Activated CD4-positive, alpha-beta T cell treated with anti-CD3 and anti-CD28 coated beads for 36 hours (primary cell): Measurements from ENCODE around the gene ST14. TPM values are rescaled to one million over a fixed set of nuclear protein-coding genes. Genes with fewer than 3 reads are reported as not detected.
"Not testable (repeated sequence)": the region's sequence is repeated elsewhere in the genome, so short reads cannot be mapped to it uniquely, and the experiment has no call there.

Experiments
- ATAC-seq: fragments of 200-7000 bp; cut with Tn5 transposase; one replicate; pipeline ENCODE4 v1.10.0; 2021; ENCODE audit warnings: mild to moderate bottlenecking, moderate library complexity
- CTCF ChIA-PET: fragments of 350-600 bp; sonication (Branson Sonifier 250); formaldehyde crosslinking; loops from one replicate; lab custom pipeline; 2021; ENCODE audit warnings: antibody characterized with exemption; lab: Charles Lee
- POLR2A ChIA-PET: fragments of 350-600 bp; sonication (Branson Sonifier 250); formaldehyde crosslinking; loops from one replicate; lab custom pipeline; 2021; ENCODE audit warnings: antibody characterized with exemption, inconsistent platforms; lab: Charles Lee
- DNase-seq: peaks from one replicate; pipeline ENCODE4 v3.0.0-alpha.2; 2020
- H3K27ac Mint-ChIP-seq: one replicate; pipeline ENCODE4 v1.8.0; 2021; ENCODE audit warnings: mixed read lengths
- H3K27me3 Mint-ChIP-seq: one replicate; pipeline ENCODE4 v1.8.0; 2021; ENCODE audit warnings: mixed read lengths
- H3K36me3 Mint-ChIP-seq: one replicate; pipeline ENCODE4 v1.8.0; 2021; ENCODE audit warnings: low read depth, mixed read lengths
- H3K4me1 Mint-ChIP-seq: one replicate; pipeline ENCODE4 v1.8.0; 2021; ENCODE audit warnings: mixed read lengths
- H3K4me3 Mint-ChIP-seq: one replicate; pipeline ENCODE4 v1.8.0; 2021; ENCODE audit warnings: mild to moderate bottlenecking, moderate library complexity, mixed read lengths
- H3K9me3 Mint-ChIP-seq: one replicate; pipeline ENCODE4 v1.8.0; 2021; ENCODE audit warnings: low read depth, mixed read lengths
- intact Hi-C, 2 experiments: fragments of 100-400 bp; cut with DNase I in 1 of 2; cut with micrococcal nuclease in 1 of 2; formaldehyde crosslinking; loops; one replicate each; pipeline versions ENCODE4 v1.14.2 to v1.15.1; 2022 to 2024; cut with DNase I, micrococcal nuclease
- total RNA-seq, 2 experiments: library from RNA; stranded (reverse); gene quantifications; one replicate each; pipeline ENCODE4 v1.2.3, GENCODE V29; 2021

ST14 gene
- total RNA-seq, 2 experiments from 2014 or later, result not detected

DNA sequence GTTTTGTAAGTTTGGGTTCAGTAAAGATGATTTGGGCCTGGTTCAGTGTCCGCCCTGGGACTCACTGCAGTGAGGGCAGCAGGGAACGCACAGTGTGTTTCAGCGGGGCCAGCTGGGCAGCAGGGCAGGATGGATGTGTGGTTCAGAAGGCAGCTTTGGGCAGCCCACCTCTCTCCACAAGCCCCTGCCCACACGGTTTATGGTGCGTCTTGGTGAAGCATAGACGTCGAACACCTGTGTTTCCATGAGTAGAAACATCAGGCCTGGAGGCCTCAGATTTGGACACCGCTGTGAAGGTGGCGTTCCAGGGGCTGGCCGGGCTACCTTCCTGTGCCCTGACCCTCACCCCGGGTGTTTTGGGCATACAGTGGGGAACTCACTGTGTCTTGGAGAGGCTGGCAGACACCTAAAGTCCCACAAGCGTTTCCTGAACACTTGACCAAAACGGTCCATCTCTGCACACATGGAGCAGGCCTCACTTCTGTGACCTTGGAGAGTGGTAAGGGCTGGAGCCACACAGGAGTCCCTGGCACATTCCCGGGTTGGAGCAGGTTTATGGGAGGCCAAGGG lies 59.0 kb downstream of the ST14 start:
- Mint-ChIP-seq H3K4me3 (no peak overlapping the region), H3K27ac (no peak overlapping the region), H3K27me3 (peaks cover 2% of the 10 kb centered on the region), H3K9me3 (no peaks in the 10 kb centered on the region), H3K36me3 (no peaks in the 10 kb centered on the region), H3K4me1 (peaks cover 4% of the 10 kb centered on the region)
- DNase-seq (no peak), ATAC-seq (no peak)
- ChIA-PET POLR2A (no interaction called here), CTCF (no interaction called here)
- intact Hi-C loops, result no loop called here

DNA sequence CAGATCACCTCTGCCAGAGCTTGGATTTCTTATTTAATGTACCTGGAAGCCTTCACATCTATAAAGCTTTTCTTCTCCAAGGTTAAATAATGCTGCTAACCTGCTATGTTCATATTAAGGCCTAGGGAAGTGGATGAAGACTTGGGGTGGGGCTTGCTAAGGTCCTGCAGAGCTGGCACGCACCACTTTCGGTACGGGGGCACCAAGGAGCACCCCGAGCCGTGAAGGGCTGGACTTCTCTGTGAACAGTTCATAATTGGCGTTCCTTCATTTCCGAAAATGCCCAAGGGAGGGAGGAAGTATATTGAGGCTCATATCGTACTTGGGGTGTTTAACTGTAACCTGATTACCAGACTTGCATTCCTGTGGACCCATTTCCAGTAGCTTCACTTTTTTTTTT lies 59.6 kb downstream of the ST14 start:
- no peak for DNase-seq
- Mint-ChIP-seq H3K27me3 (peaks cover 2% of the 10 kb centered on the region), H3K9me3 (no peaks in the 10 kb centered on the region), H3K4me1 (peaks cover 4% of the 10 kb centered on the region), H3K4me3 (no peak overlapping the region), H3K27ac (no peak overlapping the region), H3K36me3 (no peaks in the 10 kb centered on the region)
- POLR2A ChIA-PET, result no interaction called here
- no peak for ATAC-seq
- intact Hi-C loops, result no loop called here
- CTCF ChIA-PET, result no interaction called here

DNA sequence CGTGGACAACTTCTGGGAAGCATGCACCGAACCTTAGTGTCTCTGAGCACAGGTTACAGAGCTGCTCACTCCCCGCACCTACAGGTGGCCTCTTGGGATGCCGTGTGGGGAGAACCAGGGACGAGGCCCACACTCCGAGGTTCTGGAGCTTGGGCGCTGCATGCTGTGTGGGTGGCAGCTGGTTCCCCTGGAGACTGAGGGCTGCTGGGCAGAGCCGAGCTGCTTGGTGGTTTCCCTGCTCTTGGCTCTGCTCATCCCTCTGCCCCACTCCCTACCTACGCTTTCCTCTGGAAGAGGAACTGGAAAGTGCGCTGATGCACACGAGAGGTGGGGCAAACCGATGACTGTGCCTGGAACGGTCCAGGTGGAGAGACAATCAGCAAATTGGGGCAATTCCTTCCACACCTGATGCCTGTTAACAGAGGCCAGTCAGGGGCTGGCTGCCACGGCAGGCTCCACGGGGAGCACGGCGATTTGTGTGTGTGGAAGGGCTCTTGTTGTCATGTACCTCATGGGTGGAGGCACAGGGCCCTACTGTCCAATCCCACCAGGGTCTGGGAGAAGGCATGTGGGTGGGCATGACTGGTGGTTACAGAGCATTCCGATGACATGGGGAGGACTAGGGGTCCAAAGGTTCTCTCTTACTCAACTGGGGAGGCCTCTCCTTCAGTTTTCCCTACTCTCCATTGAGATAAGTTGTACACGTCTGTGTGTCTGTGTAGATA lies 60.9 kb downstream of the ST14 start:
- no peak for DNase-seq
- no peaks in the 10 kb centered on the region for H3K27me3 Mint-ChIP-seq
- CTCF ChIA-PET, result no interaction called here
- no peaks in the 10 kb centered on the region for H3K9me3 Mint-ChIP-seq
- H3K27ac Mint-ChIP-seq, result no peak overlapping the region
- intact Hi-C loops, result no loop called here
- no peak overlapping the region for H3K4me3 Mint-ChIP-seq
- POLR2A ChIA-PET, result interaction anchor here (0.6 kb wide), 1 partner anchor 178 kb away, joined by 5 read pairs; no protein-coding TSS in a partner anchor
- ATAC-seq, result no peak
- peaks cover 2% of the 10 kb centered on the region for H3K36me3 Mint-ChIP-seq
- H3K4me1 Mint-ChIP-seq, result peaks cover 4% of the 10 kb centered on the region

DNA sequence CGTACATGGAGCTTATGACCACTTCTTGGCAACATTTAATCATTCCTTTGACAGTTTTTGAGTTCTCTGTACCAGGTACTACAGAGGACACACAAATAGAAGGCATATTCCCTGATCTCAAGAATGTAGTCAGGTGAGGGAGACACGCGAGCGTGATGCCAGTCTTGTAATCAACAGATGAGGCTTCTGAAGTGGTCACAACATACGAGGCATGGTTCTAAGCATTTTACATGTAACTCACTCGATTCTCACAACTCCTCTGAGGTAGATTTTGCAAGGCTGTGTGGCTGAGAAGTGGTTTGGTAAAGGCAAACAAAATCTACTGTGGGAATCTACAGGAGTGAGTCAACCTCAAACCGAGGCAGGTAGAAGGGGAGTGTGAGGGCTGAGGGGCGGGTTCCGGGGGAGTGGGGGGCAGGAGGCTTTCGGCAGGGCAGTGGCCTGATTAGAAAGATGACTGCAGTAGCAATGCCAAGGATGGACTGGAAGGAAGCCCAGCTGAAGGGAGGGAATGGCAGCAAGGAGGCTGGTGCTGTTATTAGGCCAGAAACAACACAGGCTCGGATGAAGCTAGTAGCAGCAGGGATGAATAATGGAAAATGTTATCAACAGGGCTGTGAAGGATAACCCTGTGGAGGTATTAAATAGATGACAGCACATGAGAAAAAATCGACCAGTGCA lies 63.8 kb downstream of the ST14 start:
- Mint-ChIP-seq H3K4me3 (no peak overlapping the region), H3K9me3 (no peaks in the 10 kb centered on the region), H3K4me1 (peaks cover 4% of the 10 kb centered on the region), H3K36me3 (peaks cover 2% of the 10 kb centered on the region), H3K27me3 (no peaks in the 10 kb centered on the region), H3K27ac (no peak overlapping the region)
- ChIA-PET POLR2A (no interaction called here), CTCF (no interaction called here)
- intact Hi-C loops, result no loop called here
- DNase-seq, result no peak
- ATAC-seq, result no peak

DNA sequence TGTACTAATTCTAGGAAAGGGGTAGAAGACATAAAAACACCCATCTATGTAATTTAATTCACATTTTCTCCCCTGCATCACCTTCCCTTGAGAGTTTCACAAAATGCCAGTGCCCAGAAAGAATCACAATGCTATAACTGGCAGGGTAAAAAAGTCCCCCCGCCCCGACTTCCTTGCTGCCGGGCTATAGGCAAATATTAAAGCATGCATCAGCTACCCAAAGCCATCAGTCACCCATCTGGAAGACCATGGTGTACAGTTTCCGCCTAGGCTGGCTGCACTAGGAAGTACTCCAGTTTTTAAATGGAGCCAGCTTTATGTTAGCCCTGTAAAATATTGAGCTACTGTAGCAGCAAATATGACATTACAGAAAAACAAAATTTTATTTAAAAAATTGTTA lies 67.8 kb downstream of the ST14 start:
- H3K4me3 Mint-ChIP-seq, result no peak overlapping the region

DNA sequence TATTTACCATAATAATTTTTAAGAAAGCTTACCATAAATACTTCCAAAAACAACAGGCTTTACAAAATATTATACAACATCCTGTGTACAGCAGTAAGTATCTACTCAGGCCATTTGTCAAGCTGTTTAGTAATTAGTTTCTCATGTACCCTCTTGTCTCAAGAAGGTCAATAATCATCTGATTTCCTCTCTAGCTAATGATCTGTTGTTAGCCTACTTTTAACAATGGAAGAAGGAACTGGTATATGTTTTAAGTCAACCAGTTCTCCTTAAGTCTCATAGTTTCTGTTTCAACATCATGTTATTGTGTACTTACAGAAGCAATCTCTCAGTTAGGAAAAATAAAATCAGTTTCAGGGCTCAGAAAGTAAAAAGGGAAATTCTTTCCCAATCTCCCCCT lies 73.9 kb downstream of the ST14 start:
- POLR2A ChIA-PET, H3K27me3 Mint-ChIP-seq, H3K4me3 Mint-ChIP-seq, H3K27ac Mint-ChIP-seq, H3K9me3 Mint-ChIP-seq, CTCF ChIA-PET, DNase-seq, intact Hi-C loops, ATAC-seq, H3K4me1 Mint-ChIP-seq: not testable (repeated sequence)
- H3K36me3 Mint-ChIP-seq, result peaks cover 12% of the 10 kb centered on the region

More for the DNA sequence above, 67.8 kb downstream of the ST14 start:
- intact Hi-C loops, result no loop called here
- no peaks in the 10 kb centered on the region for H3K27me3 Mint-ChIP-seq
- ATAC-seq (no peak), DNase-seq (no peak)
- POLR2A ChIA-PET, result no interaction called here
- H3K36me3 Mint-ChIP-seq, result peaks cover 7% of the 10 kb centered on the region
- H3K4me1 Mint-ChIP-seq, result peaks cover 4% of the 10 kb centered on the region
- CTCF ChIA-PET, result no interaction called here
- no peak overlapping the region for H3K27ac Mint-ChIP-seq
- H3K9me3 Mint-ChIP-seq, result no peaks in the 10 kb centered on the region

DNA sequence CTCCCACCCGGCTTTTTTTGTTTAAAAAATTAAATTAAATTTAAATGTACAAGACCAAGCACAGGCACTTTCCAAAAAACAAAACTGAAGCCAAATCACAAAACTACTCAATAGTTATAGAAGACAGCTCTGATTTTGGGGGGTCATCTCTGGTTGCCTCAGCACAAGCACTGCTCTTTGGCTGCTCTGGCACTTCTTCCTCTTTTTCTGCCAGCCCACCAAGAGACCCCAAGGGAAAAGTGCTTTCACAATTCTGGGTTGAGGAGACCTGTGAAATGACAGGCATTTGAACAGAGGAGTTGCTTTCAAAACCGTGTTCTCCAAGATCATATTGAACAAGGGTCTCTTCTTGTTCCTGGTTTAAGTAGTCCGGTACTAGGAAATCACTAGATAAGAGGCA lies 74.3 kb downstream of the ST14 start:
- ATAC-seq, H3K9me3 Mint-ChIP-seq, intact Hi-C loops, POLR2A ChIA-PET, H3K4me3 Mint-ChIP-seq, DNase-seq, H3K4me1 Mint-ChIP-seq, H3K27me3 Mint-ChIP-seq, H3K27ac Mint-ChIP-seq: not testable (repeated sequence)
- H3K36me3 Mint-ChIP-seq, result peaks cover 13% of the 10 kb centered on the region
- CTCF ChIA-PET, result interaction anchor here (0.6 kb wide), 1 partner anchor 21 kb away, joined by 3 read pairs; no protein-coding TSS in a partner anchor

DNA sequence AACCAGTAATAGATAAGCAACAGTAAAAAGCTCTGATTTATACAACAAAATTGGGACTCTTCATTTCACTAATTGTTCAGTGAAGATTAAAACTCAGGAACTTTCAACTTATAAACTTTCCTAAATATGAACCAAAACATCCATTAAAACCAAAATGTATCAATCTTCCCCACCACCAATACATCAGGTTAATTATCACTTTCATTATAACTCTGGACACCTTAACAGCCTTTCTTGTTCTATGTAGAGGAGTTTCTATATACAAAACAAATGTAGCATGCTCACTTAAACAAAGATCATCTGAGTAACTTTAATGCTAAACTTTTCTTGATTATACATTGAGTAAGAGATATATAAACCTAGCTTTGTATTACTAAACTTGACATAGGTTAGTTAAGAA lies 74.7 kb downstream of the ST14 start:
- no peak for DNase-seq
- Mint-ChIP-seq H3K4me3 (no peak overlapping the region), H3K4me1 (no peaks in the 10 kb centered on the region), H3K9me3 (no peaks in the 10 kb centered on the region), H3K36me3 (peaks cover 16% of the 10 kb centered on the region), H3K27me3 (no peaks in the 10 kb centered on the region), H3K27ac (no peak overlapping the region)
- no peak for ATAC-seq
- ChIA-PET CTCF (interaction anchor here (0.6 kb wide), 1 partner anchor 22 kb away, joined by 3 read pairs; no protein-coding TSS in a partner anchor), POLR2A (no interaction called here)
- intact Hi-C loops, result no loop called here

DNA sequence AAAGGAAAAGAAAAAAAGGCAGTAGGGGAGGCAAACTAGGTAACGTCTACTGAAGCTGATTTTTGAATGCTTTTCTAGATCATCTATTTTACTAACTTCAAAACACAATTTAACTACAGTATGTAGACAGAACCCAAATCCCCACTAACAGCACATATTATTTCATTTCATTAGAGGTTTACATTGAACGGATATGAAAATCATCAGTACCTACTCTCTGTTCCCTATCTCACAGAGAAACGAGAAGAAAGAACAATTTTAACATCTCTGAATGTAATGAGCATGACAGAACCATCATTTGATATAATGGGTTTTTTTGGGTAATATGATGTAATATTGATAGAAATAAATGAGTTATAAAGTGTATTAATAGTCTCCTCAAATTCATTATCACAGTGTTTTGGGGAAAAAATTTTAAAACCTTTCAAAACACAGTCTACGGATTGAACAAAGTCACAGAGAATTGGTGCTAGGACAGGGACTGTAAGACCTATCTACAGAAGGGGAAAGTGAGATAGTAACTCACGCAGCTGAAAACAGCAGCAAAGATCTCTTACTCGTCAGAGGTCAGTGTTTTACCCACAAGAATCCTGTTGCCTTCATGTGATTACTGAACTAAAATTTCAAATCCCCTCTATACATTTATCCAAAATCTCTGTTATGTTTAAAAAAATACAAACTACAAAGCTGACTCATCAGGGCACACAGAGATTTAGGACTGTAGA lies 77.9 kb downstream of the ST14 start:
- intact Hi-C loops, result no loop called here
- Mint-ChIP-seq H3K9me3 (no peaks in the 10 kb centered on the region), H3K4me3 (no peak overlapping the region), H3K27me3 (no peaks in the 10 kb centered on the region), H3K36me3 (peaks cover 11% of the 10 kb centered on the region), H3K4me1 (no peaks in the 10 kb centered on the region), H3K27ac (no peak overlapping the region)
- POLR2A ChIA-PET, result no interaction called here
- no peak for ATAC-seq
- no peak for DNase-seq
- CTCF ChIA-PET, result no interaction called here

DNA sequence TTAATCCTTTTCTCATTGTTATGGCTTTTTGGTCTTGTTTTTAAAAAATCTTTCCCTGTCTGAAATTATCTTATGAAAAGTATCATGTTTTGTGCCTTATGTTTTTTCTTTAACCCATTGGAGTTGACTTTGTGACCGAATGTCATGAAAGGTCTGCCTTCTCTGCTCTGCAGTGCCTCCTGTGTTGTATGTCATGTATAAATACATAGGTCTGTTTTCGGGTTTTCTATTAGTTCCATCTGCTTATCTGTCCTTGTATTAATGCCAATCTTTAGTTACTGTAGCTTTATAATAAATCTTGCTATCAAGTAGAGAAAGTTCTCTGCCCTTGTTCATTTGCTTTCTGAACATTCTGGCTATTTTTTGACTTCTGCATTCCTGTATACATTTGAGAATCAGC lies 82.1 kb downstream of the ST14 start:
- POLR2A ChIA-PET, result no interaction called here
- CTCF ChIA-PET, result no interaction called here
- H3K4me3 Mint-ChIP-seq, result no peak overlapping the region

DNA sequence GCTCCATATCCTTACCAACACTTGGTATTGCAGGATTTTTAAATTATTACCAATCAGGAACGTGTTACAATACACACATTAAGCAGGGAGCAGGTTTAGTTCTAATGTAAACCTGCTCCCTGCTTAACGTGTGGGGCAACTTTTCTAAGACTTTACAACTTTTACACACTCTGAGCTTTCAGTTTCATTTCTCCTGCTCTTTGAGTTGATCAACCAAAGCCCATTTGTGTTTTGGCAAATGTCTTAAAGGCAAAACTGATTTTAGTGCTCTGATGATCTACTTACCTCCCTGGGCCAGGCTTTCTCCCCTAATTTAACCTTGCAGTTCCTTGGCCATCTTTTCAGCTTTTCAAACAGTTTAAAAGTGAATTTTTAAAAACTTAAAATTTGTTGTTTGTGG lies 84.2 kb downstream of the ST14 start:
- DNase-seq, result no peak
- ATAC-seq, result no peak
- intact Hi-C loops, result no loop called here
- peak overlapping the region; percentile 48 for H3K27ac Mint-ChIP-seq
- H3K4me3 Mint-ChIP-seq, result no peak overlapping the region
- ChIA-PET CTCF (interaction anchor here (0.7 kb wide), 1 partner anchor 31 kb away, joined by 3 read pairs; no protein-coding TSS in a partner anchor), POLR2A (no interaction called here)
- H3K27me3 Mint-ChIP-seq, result no peaks in the 10 kb centered on the region
- peaks cover 4% of the 10 kb centered on the region for H3K36me3 Mint-ChIP-seq
- no peaks in the 10 kb centered on the region for H3K9me3 Mint-ChIP-seq
- peaks cover 22% of the 10 kb centered on the region for H3K4me1 Mint-ChIP-seq

More for the DNA sequence above, 82.1 kb downstream of the ST14 start:
- Mint-ChIP-seq H3K4me1 (peaks cover 17% of the 10 kb centered on the region), H3K9me3 (no peaks in the 10 kb centered on the region), H3K27ac (no peak overlapping the region), H3K27me3 (no peaks in the 10 kb centered on the region), H3K36me3 (peaks cover 8% of the 10 kb centered on the region)
- DNase-seq, result no peak
- ATAC-seq, result no peak
- intact Hi-C loops, result no loop called here
